Keratinocyte (primary cell): Measurements from ENCODE around the gene RAB13. TPM values are rescaled to one million over a fixed set of nuclear protein-coding genes. Genes with fewer than 3 reads are reported as not detected.
A peak's percentile ranks its signal among the peaks of the same experiment; 100 is the strongest.

Experiments
- DNase-seq: peaks from one replicate; pipeline ENCODE4 v3.0.0-alpha.2; 2011; ENCODE audit warnings: low read depth, missing footprints, low spot score
- FAIRE-seq: peaks from 2 replicates; lab custom pipeline; 2011; peaks lifted over from hg19 to GRCh38; lab: Jason Lieb, UNC
- H2AFZ ChIP-seq: 2 replicates; pipeline ENCODE4 v1.6.0; 2012; ENCODE audit warnings: low read length, control low read depth, inconsistent platforms; ENCODE audit not compliant: control insufficient read depth
- H3K27ac ChIP-seq: 2 replicates; pipeline ENCODE4 v1.5.1; 2011; ENCODE audit warnings: low read length; ENCODE audit not compliant: control insufficient read depth, insufficient read depth
- H3K27me3 ChIP-seq: 3 replicates; pipeline ENCODE4 v1.6.0; 2011; ENCODE audit warnings: low read length; ENCODE audit not compliant: control insufficient read depth, insufficient read depth; ENCODE audit errors: extremely low read depth
- H3K36me3 ChIP-seq, 2 experiments: 2 replicates in 1 of 2; 3 replicates in 1 of 2; pipeline ENCODE4 v1.5.1; 2011; ENCODE audit warnings: low read length in 2 of 2, mild to moderate bottlenecking in 1 of 2; ENCODE audit not compliant: control insufficient read depth in 2 of 2, insufficient read depth in 2 of 2; ENCODE audit errors: extremely low read depth in 1 of 2
- H3K4me1 ChIP-seq: 3 replicates; pipeline ENCODE4 v1.5.1; 2011; ENCODE audit warnings: low read length; ENCODE audit not compliant: control insufficient read depth, insufficient read depth; ENCODE audit errors: extremely low read depth
- H3K4me2 ChIP-seq: 3 replicates; pipeline ENCODE4 v1.6.0; 2011; ENCODE audit warnings: low read depth, low read length; ENCODE audit not compliant: control insufficient read depth, insufficient read depth; ENCODE audit errors: extremely low read depth
- H3K4me3 ChIP-seq, 3 experiments: fragments of 200-600 bp in 1 of 3; sonication (generic) in 1 of 3; 2 replicates in 2 of 3; 3 replicates in 1 of 3; pipeline ENCODE4 v1.5.1; 2011 to 2016; ENCODE audit warnings: low read length in 3 of 3, mild to moderate bottlenecking in 3 of 3, control low read depth in 2 of 3, inconsistent platforms in 1 of 3, low read depth in 1 of 3, mixed read lengths in 1 of 3, mixed run types in 1 of 3, moderate library complexity in 1 of 3; ENCODE audit not compliant: control insufficient read depth in 2 of 3, insufficient read depth in 2 of 3; ENCODE audit errors: extremely low read depth in 1 of 3
- H3K79me2 ChIP-seq: 2 replicates; pipeline ENCODE4 v1.6.0; 2012; ENCODE audit warnings: low read length; ENCODE audit not compliant: control insufficient read depth, insufficient read depth
- H3K9ac ChIP-seq: 3 replicates; pipeline ENCODE4 v1.6.0; 2011; ENCODE audit warnings: low read length; ENCODE audit not compliant: control insufficient read depth, insufficient read depth; ENCODE audit errors: extremely low read depth
- H3K9me1 ChIP-seq: 3 replicates; pipeline ENCODE4 v1.6.0; 2011; ENCODE audit warnings: low read length; ENCODE audit not compliant: control insufficient read depth, insufficient read depth; ENCODE audit errors: extremely low read depth
- H3K9me3 ChIP-seq: 2 replicates; pipeline ENCODE4 v1.5.1; 2012; ENCODE audit warnings: low read depth, low read length; ENCODE audit not compliant: control insufficient read depth
- H4K20me1 ChIP-seq: 3 replicates; pipeline ENCODE4 v1.6.0; 2011; ENCODE audit warnings: low read length; ENCODE audit not compliant: control insufficient read depth, insufficient read depth; ENCODE audit errors: extremely low read depth
- CTCF ChIP-seq, 3 experiments: IDR thresholded peaks in 1 of 3; conservative IDR thresholded peaks in 1 of 3; optimal IDR thresholded peaks in 1 of 3; 2 replicates in 2 of 3; 3 replicates in 1 of 3; pipeline versions ENCODE3 to v1.5.1; 2011; ENCODE audit warnings: low read length in 3 of 3, mild to moderate bottlenecking in 3 of 3, moderate library complexity in 2 of 3, control low read depth in 1 of 3, inconsistent platforms in 1 of 3; ENCODE audit not compliant: insufficient read depth in 2 of 3; ENCODE audit errors: extremely low read depth in 1 of 3
- EZH2 ChIP-seq: IDR thresholded peaks from one replicate; pipeline ENCODE4 v1.6.1; 2012; ENCODE audit warnings: inconsistent platforms, mild to moderate bottlenecking, low read length, moderate library complexity
- dilution Hi-C: fragments of 300-500 bp; cut with MboI; formaldehyde crosslinking; loops from one replicate; pipeline ENCODE4 v1.7.0; 2020; ENCODE audit warnings: low sequenced_read_pairs; ENCODE audit not compliant: extremely low pct_ligation_motif_present
- polyA plus RNA-seq, 5 experiments: library from polyadenylated mRNA; depleted of rRNA in 3 of 5; stranded (reverse) in 3 of 5; stranded (forward) in 1 of 5; unstranded in 1 of 5; fragments of >200 nt; gene quantifications; 1 replicate in 1 of 5; 2 replicates in 3 of 5; 3 replicates in 1 of 5; pipeline versions ENCODE4 v1.2.1 to v1.2.3, GENCODE V29; 2011 to 2012; ENCODE audit warnings: missing spikeins in 2 of 5, low read depth in 1 of 5, low replicate concordance in 1 of 5

Gene RAB13
- polyA plus RNA-seq, 1 donor (not counting 4 experiments of a cell fraction or from before 2014, with no cell fraction given), result 87.1 TPM

DNA sequence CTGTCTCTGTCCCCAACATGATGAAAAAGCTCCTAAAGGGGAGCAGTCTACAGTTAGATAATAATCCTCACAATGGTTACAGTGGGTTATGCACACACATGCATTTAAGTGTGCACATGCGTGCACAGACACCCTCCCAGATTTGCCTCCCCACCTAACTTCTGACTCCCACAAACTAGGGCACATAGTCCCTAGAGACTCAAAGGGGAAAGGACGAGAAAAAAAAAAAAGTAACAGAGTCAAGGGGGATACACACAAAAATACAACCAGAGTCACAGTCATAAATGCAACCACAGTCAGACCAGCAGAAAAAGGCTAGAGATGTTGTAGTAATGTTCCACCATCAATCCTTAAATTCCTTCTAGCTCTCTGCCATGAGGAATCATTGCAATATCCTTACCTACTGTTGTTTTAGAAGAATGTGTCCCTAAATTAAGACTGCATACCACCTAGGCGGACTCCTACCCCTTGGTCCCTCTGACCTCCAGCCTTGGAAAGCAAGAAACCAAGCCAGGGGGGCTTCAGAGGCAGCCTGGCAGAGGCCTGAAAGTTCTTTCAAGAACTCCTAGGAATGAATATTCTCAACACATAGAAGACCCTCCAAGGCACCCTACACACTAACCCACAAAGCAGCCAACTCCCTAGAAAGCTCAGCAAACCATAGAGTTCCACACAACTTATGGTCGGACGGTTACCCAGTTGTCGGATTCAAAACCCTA is 29.0 kb downstream of the RAB13 start:
- Histone ChIP-seq H3K79me2 (peaks cover 66% of the 10 kb centered on the region), H3K4me2 (peak overlapping the region; percentile 100), H3K4me3 (peak overlapping the region; percentile 92 to 99 (median 96)), H4K20me1 (peaks cover 3% of the 10 kb centered on the region), H3K9me3 (no peaks in the 10 kb centered on the region), H2AFZ (no peak overlapping the region), H3K9me1 (no peaks in the 10 kb centered on the region), H3K27me3 (no peaks in the 10 kb centered on the region), H3K36me3 (peaks cover 14 to 49% of the 10 kb centered on the region in 2 experiments), H3K9ac (peak overlapping the region; percentile 91), H3K27ac (peak overlapping the region; percentile 82), H3K4me1 (peaks cover 24% of the 10 kb centered on the region)
- no peak for TF ChIP-seq EZH2
- TF ChIP-seq CTCF (optimal IDR thresholded peaks at IDR 0.05 in 1 of 3, IDR thresholded peaks at IDR 0.05 in 1 of 3, conservative IDR thresholded peaks at IDR 0.05 in 1 of 3; ENCODE audit: extremely low read depth in 1 of 3, insufficient read depth in 2 of 3, low read length in 3 of 3), result no peak
- DNase-seq, result no peak
- dilution Hi-C loops, result no loop called here
- no peak for FAIRE-seq

DNA sequence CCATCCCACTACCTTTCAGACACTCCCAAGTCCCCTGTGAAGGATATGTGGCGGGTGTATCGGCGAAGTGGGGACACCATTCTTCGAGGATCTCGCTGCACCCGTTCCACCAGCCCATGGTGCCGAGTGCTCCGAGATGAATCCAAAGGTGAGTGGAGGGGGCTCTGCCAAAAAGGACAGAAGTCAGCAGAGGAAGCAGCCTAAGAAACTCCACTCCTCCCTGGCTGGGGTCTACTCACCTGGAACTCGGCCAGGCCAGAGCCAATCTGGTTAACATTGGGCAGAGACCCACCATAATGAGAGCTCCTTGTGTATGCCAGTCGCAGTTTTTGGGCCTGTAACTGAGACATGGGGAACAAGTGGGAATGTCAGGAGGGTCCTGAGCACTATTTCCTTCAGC is 31.3 kb downstream of the RAB13 start:
- DNase-seq (no peak), FAIRE-seq (no peak)
- no peaks in the 10 kb centered on the region for H3K9me1 ChIP-seq
- H3K4me3 ChIP-seq, result no peak overlapping the region
- no peaks in the 10 kb centered on the region for H3K27me3 ChIP-seq
- no peak overlapping the region for H3K4me2 ChIP-seq
- peaks cover 14% of the 10 kb centered on the region for H3K4me1 ChIP-seq
- H3K79me2 ChIP-seq, result peaks cover 52% of the 10 kb centered on the region
- TF ChIP-seq CTCF (optimal IDR thresholded peaks at IDR 0.05 in 1 of 3, IDR thresholded peaks at IDR 0.05 in 1 of 3, conservative IDR thresholded peaks at IDR 0.05 in 1 of 3; ENCODE audit: extremely low read depth in 1 of 3, insufficient read depth in 2 of 3, low read length in 3 of 3) (no peak), EZH2 (no peak)
- H4K20me1 ChIP-seq, result peaks cover 3% of the 10 kb centered on the region
- no peak overlapping the region for H2AFZ ChIP-seq
- peaks cover 26 to 41% of the 10 kb centered on the region in 2 experiments for H3K36me3 ChIP-seq
- no peaks in the 10 kb centered on the region for H3K9me3 ChIP-seq
- no peak overlapping the region for H3K27ac ChIP-seq
- dilution Hi-C loops, result no loop called here
- no peak overlapping the region for H3K9ac ChIP-seq
